A172 (cell line): ENCODE results near the gene RAPGEF1. TPM values are rescaled to one million over a fixed set of nuclear protein-coding genes. Genes with fewer than 3 reads are reported as not detected.

Experiments
- DNase-seq: peaks from one replicate; pipeline ENCODE4 v3.0.0-alpha.2; 2015; ENCODE audit warnings: low spot score
- total RNA-seq: library from RNA; depleted of rRNA; stranded (reverse); fragments of >200 nt; shearing (Covaris generic); gene quantifications from 2 replicates; pipeline ENCODE4 v1.2.3, GENCODE V29; 2014; rRNA removed

The RAPGEF1 gene
- total RNA-seq, 1 experiment from 2014 or later, result 40.9 TPM

- no peak for DNase-seq
These were observed 210.0 kb downstream of the RAPGEF1 start for GRCh38 chr9:131529597-131530545.

GRCh38 chr9:131528886-131529505 is 210.9 kb downstream of the RAPGEF1 start:
- DNase-seq, result no peak

GRCh38 chr9:131528186-131528585 is 211.7 kb downstream of the RAPGEF1 start:
- DNase-seq, result no peak

Other genes starting within 250 kb of the RAPGEF1 start
- gene POMT1, start 237.2 kb downstream of the RAPGEF1 start, total RNA-seq, result 22.0 and 26.4 TPM in 2 replicates
- 11.2 and 15.9 TPM in 2 replicates for gene UCK1, start 208.8 kb downstream of the RAPGEF1 start, total RNA-seq
- not detected in 2 replicates for gene PRRT1B, start 194.6 kb downstream of the RAPGEF1 start, total RNA-seq